HEK293 (cell line): Measurements from ENCODE around the gene DLG1.

Experiments used
- CTCF ChIA-PET: fragments of 350-600 bp; formaldehyde crosslinking; extraction: SDS; loops from one replicate; lab custom pipeline; 2021; ENCODE audit warnings: antibody characterized with exemption; lab: Yijun Ruan, JAX
- POLR2A ChIA-PET: fragments of 300-600 bp; formaldehyde crosslinking; extraction: SDS; loops from one replicate; lab custom pipeline; 2020; ENCODE audit warnings: antibody characterized with exemption, inconsistent platforms; lab: Yijun Ruan, JAX
- H3K27ac ChIP-seq: fragments of 200-500 bp; sonication (Bioruptor generic); 2 replicates; pipeline ENCODE4 v1.5.1; 2014; ENCODE audit warnings: low read depth, low read length, control low read depth, inconsistent platforms; ENCODE audit errors: extremely low read depth
- H3K36me3 ChIP-seq, 2 experiments: fragments of 200-500 bp in 1 of 2; sonication (Bioruptor generic) in 1 of 2; 1 replicate in 1 of 2; 2 replicates in 1 of 2; pipeline ENCODE4 v1.5.1; 2014 to 2017; ENCODE audit warnings: inconsistent platforms in 2 of 2, low read length in 2 of 2; ENCODE audit not compliant: control insufficient read depth in 2 of 2, insufficient read depth in 1 of 2
- H3K4me1 ChIP-seq: fragments of 200-500 bp; sonication (Bioruptor generic); 2 replicates; pipeline ENCODE4 v1.5.1; 2014; ENCODE audit warnings: mild to moderate bottlenecking, low read length, inconsistent platforms; ENCODE audit not compliant: control insufficient read depth, insufficient read depth
- H3K4me3 ChIP-seq: 2 replicates; pipeline ENCODE4 v1.5.1; 2011; ENCODE audit warnings: low read depth, mild to moderate bottlenecking, control low read depth, low read length, moderate library complexity
- H3K9me3 ChIP-seq: fragments of 200-500 bp; sonication (Bioruptor generic); 2 replicates; pipeline ENCODE4 v1.5.1; 2014; ENCODE audit warnings: low read depth, low read length, inconsistent platforms; ENCODE audit not compliant: control insufficient read depth, insufficient read depth
- BCL11A ChIP-seq: fragments of 450-650 bp; formaldehyde crosslinking; IDR thresholded peaks from 2 replicates; pipeline ENCODE4 v1.5.1; 2016; ENCODE audit warnings: low read depth, missing biosample characterization, missing genetic modification characterization
- GLIS1 ChIP-seq: fragments of 450-650 bp; formaldehyde crosslinking; IDR thresholded peaks from 2 replicates; pipeline ENCODE4 v1.5.1; 2016; ENCODE audit warnings: missing biosample characterization, missing genetic modification characterization
- HOXC10 ChIP-seq: sonication (generic); formaldehyde crosslinking; IDR thresholded peaks from 2 replicates; pipeline ENCODE4 v1.8.1; 2023; ENCODE audit warnings: mild to moderate bottlenecking, missing genetic modification reagents
- ZBTB48 ChIP-seq: fragments of 450-650 bp; formaldehyde crosslinking; IDR thresholded peaks from 2 replicates; pipeline ENCODE4 v1.5.1; 2016; ENCODE audit warnings: missing biosample characterization, missing genetic modification characterization
- ZEB2 ChIP-seq: fragments of 450-650 bp; formaldehyde crosslinking; IDR thresholded peaks from 2 replicates; pipeline ENCODE4 v1.5.1; 2016; ENCODE audit warnings: missing biosample characterization, missing genetic modification characterization
- ZNF112 ChIP-seq: fragments of 450-650 bp; formaldehyde crosslinking; IDR thresholded peaks from 2 replicates; pipeline ENCODE4 v1.5.0; 2017; ENCODE audit warnings: missing biosample characterization, missing genetic modification characterization
- ZNF140 ChIP-seq: fragments of 450-650 bp; formaldehyde crosslinking; IDR thresholded peaks from 2 replicates; pipeline ENCODE4 v1.5.1; 2016; ENCODE audit warnings: missing biosample characterization, missing genetic modification characterization
- ZNF146 ChIP-seq: fragments of 450-650 bp; formaldehyde crosslinking; IDR thresholded peaks from 2 replicates; pipeline ENCODE4 v1.5.1; 2016; ENCODE audit warnings: missing biosample characterization, missing genetic modification characterization
- ZNF157 ChIP-seq: fragments of 450-650 bp; formaldehyde crosslinking; IDR thresholded peaks from 2 replicates; pipeline ENCODE4 v1.5.1; 2016; ENCODE audit warnings: missing biosample characterization, missing genetic modification characterization
- ZNF23 ChIP-seq: fragments of 450-650 bp; formaldehyde crosslinking; IDR thresholded peaks from 2 replicates; pipeline ENCODE4 v1.5.1; 2016; ENCODE audit warnings: missing biosample characterization, missing genetic modification characterization, borderline replicate concordance
- ZNF266 ChIP-seq: fragments of 450-650 bp; formaldehyde crosslinking; IDR thresholded peaks from 2 replicates; pipeline ENCODE4 v1.5.1; 2016; ENCODE audit warnings: missing biosample characterization, missing genetic modification characterization, low read depth
- ZNF302 ChIP-seq: fragments of 450-650 bp; formaldehyde crosslinking; IDR thresholded peaks from 2 replicates; pipeline ENCODE4 v1.5.1; 2016; ENCODE audit warnings: missing biosample characterization, missing genetic modification characterization, low read depth
- ZNF416 ChIP-seq: fragments of 450-650 bp; formaldehyde crosslinking; IDR thresholded peaks from 2 replicates; pipeline ENCODE4 v1.5.1; 2016; ENCODE audit warnings: missing biosample characterization, missing genetic modification characterization
- ZNF423 ChIP-seq: fragments of 450-650 bp; formaldehyde crosslinking; IDR thresholded peaks from 2 replicates; pipeline ENCODE4 v1.5.1; 2016; ENCODE audit warnings: missing biosample characterization, missing genetic modification characterization
- ZNF621 ChIP-seq: fragments of 450-650 bp; formaldehyde crosslinking; IDR thresholded peaks from 2 replicates; pipeline ENCODE4 v1.5.1; 2017; ENCODE audit warnings: missing biosample characterization, missing genetic modification characterization
- ZNF664 ChIP-seq: fragments of 450-650 bp; formaldehyde crosslinking; IDR thresholded peaks from 2 replicates; pipeline ENCODE4 v1.5.1; 2016; ENCODE audit warnings: missing biosample characterization, missing genetic modification characterization
- ZNF791 ChIP-seq: fragments of 450-650 bp; formaldehyde crosslinking; IDR thresholded peaks from 2 replicates; pipeline ENCODE4 v1.5.1; 2016; ENCODE audit warnings: missing biosample characterization, missing genetic modification characterization
- TF ChIP-seq, protein P1 (sequence below): sonication (generic); formaldehyde crosslinking; IDR thresholded peaks from 2 replicates; pipeline ENCODE4 v1.8.1; 2022; ENCODE audit warnings: mild to moderate bottlenecking, moderate library complexity, missing genetic modification reagents
- TF ChIP-seq, protein P2 (sequence below): fragments of 450-650 bp; formaldehyde crosslinking; IDR thresholded peaks from 2 replicates; pipeline ENCODE4 v1.5.1; 2017; ENCODE audit warnings: missing biosample characterization, missing genetic modification characterization
- TF ChIP-seq, protein P3 (sequence below): fragments of 450-650 bp; formaldehyde crosslinking; IDR thresholded peaks from 2 replicates; pipeline ENCODE4 v1.5.1; 2017; ENCODE audit warnings: missing biosample characterization, missing genetic modification characterization
- TF ChIP-seq, protein P4 (sequence below): fragments of 450-650 bp; formaldehyde crosslinking; IDR thresholded peaks from 2 replicates; pipeline ENCODE4 v1.5.1; 2017; ENCODE audit warnings: missing biosample characterization, missing genetic modification characterization
- TF ChIP-seq, protein P5 (sequence below): fragments of 450-650 bp; formaldehyde crosslinking; IDR thresholded peaks from 2 replicates; pipeline ENCODE4 v1.5.1; 2016; ENCODE audit warnings: missing biosample characterization, missing genetic modification characterization
- TF ChIP-seq, protein P6 (sequence below): fragments of 450-650 bp; IDR thresholded peaks from 2 replicates; pipeline ENCODE4 v1.5.1; 2018; ENCODE audit warnings: missing biosample characterization, missing genetic modification characterization

Gene DLG1

DNA sequence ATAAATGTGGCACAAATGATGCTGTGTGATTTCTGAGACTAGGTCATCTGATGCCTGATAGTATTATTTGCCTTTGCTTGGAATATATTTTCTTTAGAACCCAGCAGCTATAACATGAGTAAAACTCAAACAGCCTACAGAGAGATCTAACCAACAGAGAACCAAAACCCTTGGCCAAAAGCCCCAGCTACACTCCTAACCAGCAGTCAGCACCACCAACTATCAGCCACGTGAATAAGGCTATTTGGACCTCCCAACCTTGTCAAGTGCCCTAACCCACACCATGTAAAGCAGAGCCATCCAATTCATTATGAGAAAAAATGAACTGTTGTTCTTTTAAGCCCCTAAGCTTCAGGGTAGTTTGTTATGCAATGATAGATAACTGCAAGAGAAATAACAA is 154.2 kb downstream of the DLG1 start:
- CTCF ChIA-PET: no interaction called here

DNA sequence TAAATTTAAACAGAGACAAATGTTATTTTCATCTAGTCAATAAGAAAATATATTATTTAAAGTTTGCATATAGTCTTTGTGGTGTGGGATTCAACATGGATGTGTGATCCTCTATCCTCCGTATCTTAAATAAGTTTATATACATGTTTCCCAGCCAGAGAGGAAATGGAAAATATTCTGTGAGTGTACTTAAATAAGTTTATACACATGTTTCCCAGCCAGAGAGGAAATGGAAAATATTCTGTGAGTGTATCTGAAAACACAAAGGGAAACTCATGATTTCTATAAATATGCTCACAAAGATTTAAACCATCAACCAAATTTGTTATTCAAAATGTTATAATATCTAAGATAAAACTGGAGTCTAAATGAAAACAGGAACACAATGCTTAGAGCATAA is 158.8 kb downstream of the DLG1 start:
- TF ChIP-seq ZNF302 (tag by site-specific recombination) (no peak), ZNF664 (no peak), ZNF791 (no peak)

More for the DNA sequence above, 154.2 kb downstream of the DLG1 start:
- peaks cover 0 to 17% of the 10 kb centered on the region in 2 experiments; a peak in 1 of 3 replicates for H3K36me3 ChIP-seq
- TF ChIP-seq, protein P1, sequence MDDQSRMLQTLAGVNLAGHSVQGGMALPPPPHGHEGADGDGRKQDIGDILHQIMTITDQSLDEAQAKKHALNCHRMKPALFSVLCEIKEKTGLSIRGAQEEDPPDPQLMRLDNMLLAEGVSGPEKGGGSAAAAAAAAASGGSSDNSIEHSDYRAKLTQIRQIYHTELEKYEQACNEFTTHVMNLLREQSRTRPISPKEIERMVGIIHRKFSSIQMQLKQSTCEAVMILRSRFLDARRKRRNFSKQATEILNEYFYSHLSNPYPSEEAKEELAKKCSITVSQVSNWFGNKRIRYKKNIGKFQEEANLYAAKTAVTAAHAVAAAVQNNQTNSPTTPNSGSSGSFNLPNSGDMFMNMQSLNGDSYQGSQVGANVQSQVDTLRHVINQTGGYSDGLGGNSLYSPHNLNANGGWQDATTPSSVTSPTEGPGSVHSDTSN (CRISPR knock-in tag): no peak
- TF ChIP-seq ZNF266 (tag by site-specific recombination): no peak
- H3K9me3 ChIP-seq: no peaks in the 10 kb centered on the region
- POLR2A ChIA-PET: no interaction called here
- no peak overlapping the region for H3K4me3 ChIP-seq
- no peaks in the 10 kb centered on the region for H3K4me1 ChIP-seq
- H3K27ac ChIP-seq: no peak overlapping the region

DNA sequence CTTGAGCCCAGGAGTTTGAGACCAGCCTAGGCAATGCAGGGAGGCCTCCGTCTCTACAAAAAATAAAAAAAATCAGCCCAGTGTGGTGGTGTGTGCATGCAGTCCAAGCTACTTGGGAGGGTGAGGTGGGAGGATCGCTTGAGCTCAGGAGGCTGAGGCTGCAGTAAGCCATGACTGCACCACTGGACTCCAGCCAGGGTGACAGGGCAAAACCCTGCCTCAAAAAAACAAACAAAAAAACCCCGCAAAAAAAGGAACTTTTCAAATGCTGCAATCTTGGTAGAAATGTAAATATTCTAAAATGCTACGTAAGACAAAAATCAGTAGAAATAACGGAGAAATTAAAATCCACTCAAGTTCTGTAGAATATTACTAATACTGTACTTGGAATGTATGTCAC is 160.7 kb downstream of the DLG1 start:
- Histone ChIP-seq H3K4me3 (no peak overlapping the region), H3K36me3 (peaks cover 4 to 65% of the 10 kb centered on the region in 2 experiments; a peak in 2 of 3 replicates), H3K4me1 (no peaks in the 10 kb centered on the region), H3K27ac (no peak overlapping the region), H3K9me3 (no peaks in the 10 kb centered on the region)
- TF ChIP-seq ZNF157 (tag by site-specific recombination) (no peak), ZEB2 (no peak), ZNF146 (tag by site-specific recombination) (no peak), ZNF416 (tag by site-specific recombination) (no peak), GLIS1 (tag by site-specific recombination) (no peak), ZNF23 (tag by site-specific recombination) (no peak), ZBTB48 (tag by site-specific recombination) (no peak), HOXC10 (no peak), ZNF140 (tag by site-specific recombination) (no peak), ZNF621 (tag by site-specific recombination) (no peak), ZNF112 (tag by site-specific recombination) (no peak), ZNF423 (no peak), BCL11A (tag by site-specific recombination) (no peak)
- TF ChIP-seq, protein P2, sequence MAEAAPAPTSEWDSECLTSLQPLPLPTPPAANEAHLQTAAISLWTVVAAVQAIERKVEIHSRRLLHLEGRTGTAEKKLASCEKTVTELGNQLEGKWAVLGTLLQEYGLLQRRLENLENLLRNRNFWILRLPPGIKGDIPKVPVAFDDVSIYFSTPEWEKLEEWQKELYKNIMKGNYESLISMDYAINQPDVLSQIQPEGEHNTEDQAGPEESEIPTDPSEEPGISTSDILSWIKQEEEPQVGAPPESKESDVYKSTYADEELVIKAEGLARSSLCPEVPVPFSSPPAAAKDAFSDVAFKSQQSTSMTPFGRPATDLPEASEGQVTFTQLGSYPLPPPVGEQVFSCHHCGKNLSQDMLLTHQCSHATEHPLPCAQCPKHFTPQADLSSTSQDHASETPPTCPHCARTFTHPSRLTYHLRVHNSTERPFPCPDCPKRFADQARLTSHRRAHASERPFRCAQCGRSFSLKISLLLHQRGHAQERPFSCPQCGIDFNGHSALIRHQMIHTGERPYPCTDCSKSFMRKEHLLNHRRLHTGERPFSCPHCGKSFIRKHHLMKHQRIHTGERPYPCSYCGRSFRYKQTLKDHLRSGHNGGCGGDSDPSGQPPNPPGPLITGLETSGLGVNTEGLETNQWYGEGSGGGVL (tag by site-specific recombination): no peak
- TF ChIP-seq, protein P3, sequence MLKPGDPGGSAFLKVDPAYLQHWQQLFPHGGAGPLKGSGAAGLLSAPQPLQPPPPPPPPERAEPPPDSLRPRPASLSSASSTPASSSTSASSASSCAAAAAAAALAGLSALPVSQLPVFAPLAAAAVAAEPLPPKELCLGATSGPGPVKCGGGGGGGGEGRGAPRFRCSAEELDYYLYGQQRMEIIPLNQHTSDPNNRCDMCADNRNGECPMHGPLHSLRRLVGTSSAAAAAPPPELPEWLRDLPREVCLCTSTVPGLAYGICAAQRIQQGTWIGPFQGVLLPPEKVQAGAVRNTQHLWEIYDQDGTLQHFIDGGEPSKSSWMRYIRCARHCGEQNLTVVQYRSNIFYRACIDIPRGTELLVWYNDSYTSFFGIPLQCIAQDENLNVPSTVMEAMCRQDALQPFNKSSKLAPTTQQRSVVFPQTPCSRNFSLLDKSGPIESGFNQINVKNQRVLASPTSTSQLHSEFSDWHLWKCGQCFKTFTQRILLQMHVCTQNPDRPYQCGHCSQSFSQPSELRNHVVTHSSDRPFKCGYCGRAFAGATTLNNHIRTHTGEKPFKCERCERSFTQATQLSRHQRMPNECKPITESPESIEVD: no peak
- TF ChIP-seq, protein P4, sequence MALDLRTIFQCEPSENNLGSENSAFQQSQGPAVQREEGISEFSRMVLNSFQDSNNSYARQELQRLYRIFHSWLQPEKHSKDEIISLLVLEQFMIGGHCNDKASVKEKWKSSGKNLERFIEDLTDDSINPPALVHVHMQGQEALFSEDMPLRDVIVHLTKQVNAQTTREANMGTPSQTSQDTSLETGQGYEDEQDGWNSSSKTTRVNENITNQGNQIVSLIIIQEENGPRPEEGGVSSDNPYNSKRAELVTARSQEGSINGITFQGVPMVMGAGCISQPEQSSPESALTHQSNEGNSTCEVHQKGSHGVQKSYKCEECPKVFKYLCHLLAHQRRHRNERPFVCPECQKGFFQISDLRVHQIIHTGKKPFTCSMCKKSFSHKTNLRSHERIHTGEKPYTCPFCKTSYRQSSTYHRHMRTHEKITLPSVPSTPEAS: no peak
- TF ChIP-seq, protein P5, sequence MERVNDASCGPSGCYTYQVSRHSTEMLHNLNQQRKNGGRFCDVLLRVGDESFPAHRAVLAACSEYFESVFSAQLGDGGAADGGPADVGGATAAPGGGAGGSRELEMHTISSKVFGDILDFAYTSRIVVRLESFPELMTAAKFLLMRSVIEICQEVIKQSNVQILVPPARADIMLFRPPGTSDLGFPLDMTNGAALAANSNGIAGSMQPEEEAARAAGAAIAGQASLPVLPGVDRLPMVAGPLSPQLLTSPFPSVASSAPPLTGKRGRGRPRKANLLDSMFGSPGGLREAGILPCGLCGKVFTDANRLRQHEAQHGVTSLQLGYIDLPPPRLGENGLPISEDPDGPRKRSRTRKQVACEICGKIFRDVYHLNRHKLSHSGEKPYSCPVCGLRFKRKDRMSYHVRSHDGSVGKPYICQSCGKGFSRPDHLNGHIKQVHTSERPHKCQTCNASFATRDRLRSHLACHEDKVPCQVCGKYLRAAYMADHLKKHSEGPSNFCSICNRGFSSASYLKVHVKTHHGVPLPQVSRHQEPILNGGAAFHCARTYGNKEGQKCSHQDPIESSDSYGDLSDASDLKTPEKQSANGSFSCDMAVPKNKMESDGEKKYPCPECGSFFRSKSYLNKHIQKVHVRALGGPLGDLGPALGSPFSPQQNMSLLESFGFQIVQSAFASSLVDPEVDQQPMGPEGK (tag by site-specific recombination): no peak
- TF ChIP-seq, protein P6, sequence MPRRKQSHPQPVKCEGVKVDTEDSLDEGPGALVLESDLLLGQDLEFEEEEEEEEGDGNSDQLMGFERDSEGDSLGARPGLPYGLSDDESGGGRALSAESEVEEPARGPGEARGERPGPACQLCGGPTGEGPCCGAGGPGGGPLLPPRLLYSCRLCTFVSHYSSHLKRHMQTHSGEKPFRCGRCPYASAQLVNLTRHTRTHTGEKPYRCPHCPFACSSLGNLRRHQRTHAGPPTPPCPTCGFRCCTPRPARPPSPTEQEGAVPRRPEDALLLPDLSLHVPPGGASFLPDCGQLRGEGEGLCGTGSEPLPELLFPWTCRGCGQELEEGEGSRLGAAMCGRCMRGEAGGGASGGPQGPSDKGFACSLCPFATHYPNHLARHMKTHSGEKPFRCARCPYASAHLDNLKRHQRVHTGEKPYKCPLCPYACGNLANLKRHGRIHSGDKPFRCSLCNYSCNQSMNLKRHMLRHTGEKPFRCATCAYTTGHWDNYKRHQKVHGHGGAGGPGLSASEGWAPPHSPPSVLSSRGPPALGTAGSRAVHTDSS (tag by site-specific recombination): no peak
- ChIA-PET POLR2A (no interaction called here), CTCF (no interaction called here)

More for the DNA sequence above, 158.8 kb downstream of the DLG1 start:
- CTCF ChIA-PET: interaction anchor here (0.5 kb wide), 1 partner anchor 16 kb away, joined by 3 read pairs; no protein-coding TSS in a partner anchor
- Histone ChIP-seq H3K27ac (no peak overlapping the region), H3K4me3 (no peak overlapping the region), H3K36me3 (peaks cover 4 to 50% of the 10 kb centered on the region in 2 experiments; a peak in 2 of 3 replicates), H3K9me3 (no peaks in the 10 kb centered on the region), H3K4me1 (no peaks in the 10 kb centered on the region)
- POLR2A ChIA-PET: no interaction called here
